GM19035 (cell line): Measurements from ENCODE around the gene EPG5.

Source experiments
- ATAC-seq: cut with Tn5 transposase; IDR thresholded peaks from one replicate; pipeline ENCODE4 v1.9.1; 2021; ENCODE audit not compliant: unreplicated experiment

Gene EPG5

DNA sequence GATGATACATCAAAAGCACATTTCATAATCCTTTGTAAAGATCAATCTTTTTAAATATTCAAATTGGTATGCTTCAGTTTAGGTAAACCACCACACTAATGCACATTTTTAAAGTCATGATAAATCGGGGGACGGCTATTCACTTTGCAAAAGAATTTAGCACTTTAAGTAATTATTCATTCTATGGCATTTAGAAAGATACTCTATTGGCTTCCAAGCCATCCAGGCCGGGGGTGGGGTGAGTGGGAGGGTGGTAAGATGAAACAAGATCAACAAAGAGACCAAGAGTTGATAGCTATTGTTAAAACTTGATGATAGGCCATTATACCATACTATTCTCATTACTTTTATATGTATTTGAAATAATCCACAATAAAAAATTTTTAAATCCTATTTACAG is 41.0 kb downstream of the EPG5 start:
- ATAC-seq = no peak

DNA sequence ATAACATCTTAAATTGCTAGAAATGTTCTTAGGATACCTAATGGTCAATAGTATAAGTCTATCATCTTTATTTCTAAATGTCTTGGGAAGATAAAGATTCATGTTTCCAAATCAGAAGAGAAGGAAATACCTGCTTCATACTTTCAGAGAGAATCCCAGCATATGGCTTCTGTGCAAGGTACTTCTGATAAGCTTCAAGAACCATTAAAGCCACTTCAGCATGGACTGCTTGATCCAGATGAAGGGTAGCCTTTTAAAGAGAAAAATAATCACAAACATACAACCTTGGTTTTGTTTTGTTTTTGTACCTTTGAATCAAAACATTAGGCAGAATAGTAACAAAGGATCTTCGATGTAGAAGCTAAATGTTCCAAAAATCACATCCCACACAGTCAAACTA is 44.0 kb downstream of the EPG5 start:
- no peak for ATAC-seq

DNA sequence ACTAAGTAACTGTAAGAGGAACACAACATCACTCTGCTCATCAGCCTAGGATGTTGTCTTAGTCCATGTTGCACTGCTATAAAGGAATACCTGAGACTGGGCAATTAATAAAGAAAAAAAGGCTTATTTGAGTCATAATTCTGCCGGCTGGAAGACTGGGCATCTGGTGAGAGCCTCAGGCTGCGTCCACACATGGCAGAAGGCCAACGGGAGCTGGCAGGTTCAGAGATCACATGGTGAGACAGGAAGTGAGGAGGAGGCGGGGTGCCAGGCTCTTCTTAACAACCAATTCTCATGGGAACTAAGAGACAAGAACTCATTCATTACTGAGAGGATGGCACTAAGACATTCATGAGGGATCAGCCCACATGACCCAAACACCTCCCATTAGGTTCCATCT is 46.8 kb downstream of the EPG5 start:
- ATAC-seq = no peak

DNA sequence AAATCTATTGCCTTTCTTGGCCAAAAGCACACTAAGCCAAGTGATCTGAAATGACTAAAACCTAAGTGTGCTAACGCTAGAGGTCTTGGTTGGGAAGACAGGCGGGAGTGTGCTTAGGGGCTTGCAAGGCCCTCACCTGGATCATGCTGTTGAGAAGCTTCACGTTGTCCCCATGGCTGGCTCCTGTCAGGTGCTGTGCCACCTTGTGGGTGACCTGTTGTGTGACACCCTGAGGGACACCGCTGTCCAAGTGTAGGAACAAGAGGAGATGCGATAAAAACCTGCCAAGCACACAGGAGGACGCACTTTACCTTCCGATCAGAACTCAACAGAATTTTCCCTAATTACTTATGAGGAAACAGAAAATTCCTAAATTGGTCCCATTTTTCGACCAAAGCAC is 50.8 kb downstream of the EPG5 start:
- ATAC-seq = no peak

DNA sequence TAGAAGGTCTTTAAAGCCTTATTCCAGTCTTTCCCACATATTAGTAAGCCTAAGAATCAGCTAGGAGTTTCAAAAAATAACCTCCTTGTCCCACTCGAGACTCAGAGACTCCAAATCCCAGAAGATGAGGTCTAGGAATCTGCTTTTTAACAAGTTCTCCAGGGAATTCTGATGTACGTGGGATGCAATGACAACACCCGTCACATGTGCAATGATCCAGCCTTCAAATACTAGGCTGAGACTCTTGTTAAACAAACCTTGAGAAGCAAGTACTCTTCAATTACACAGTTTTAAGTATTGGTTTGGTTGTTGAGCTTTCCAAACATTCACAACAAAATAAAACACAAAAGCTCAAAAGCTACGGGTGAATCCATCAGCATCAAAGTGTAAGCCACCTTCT is 53.9 kb downstream of the EPG5 start:
- no peak for ATAC-seq

- peak; percentile 64 for ATAC-seq
Measured at GRCh38 chr18:45910405-45911023, 56.6 kb downstream of the EPG5 start.

GRCh38 chr18:45901654-45902210 is 65.4 kb downstream of the EPG5 start:
- ATAC-seq = no peak

GRCh38 chr18:45900623-45901022 is 66.5 kb downstream of the EPG5 start:
- ATAC-seq = no peak

DNA sequence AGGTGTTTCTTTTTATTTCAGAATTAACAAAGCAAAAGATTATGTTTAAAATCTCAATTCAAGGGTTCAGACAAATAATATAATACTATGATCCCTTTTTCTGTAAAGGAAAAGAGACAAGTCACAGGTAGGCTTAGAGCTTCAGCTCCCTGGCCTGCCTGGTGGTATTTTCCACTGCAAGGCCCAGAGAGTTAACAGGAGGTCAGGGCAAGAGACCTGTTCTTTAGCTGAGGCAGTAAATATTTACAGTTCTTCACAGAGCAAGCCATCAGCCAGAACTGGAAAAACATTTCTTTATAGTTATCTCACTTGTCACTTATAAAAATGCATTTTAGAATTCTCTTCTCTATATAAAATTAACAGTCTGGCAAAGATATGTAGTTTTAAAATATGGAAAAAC is 70.1 kb downstream of the EPG5 start:
- ATAC-seq = no peak

DNA sequence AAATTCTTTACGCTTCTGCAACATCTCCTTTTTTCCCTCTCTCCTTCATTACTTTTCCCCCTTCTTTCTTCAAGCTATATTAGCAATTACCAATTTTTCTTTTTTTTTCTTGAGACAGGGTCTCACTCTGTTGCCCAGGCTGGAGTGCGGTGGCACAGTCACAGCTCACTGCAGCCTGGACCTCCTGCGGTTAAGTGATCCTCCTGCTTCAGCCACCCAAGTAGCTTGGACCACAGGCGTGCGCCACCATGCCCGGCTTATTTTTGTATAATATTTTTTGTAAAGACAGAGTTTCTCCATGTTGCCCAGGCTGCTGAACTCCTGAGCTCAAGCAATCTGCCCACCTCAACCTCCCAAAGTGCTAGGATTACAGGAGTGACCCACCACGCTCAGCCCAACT is 70.7 kb downstream of the EPG5 start:
- ATAC-seq = no peak

DNA sequence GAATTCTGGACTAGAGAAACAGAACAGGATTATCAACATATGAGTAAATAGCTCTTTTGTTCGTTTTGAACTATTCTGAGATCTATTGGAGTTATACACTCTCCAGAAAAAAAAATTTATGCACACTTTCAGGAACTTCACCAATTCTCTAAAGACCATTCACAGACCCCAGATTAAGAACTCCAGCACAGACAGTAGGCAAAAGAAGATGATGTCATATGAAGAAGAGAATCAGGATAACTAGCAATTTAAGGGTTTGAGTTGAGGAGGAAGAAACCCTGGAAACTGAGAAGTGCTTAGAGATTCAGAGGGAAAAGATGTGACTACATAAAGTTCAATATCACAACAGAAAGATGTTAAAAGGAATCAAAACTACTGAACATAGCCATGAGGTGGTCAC is 71.8 kb downstream of the EPG5 start:
- no peak for ATAC-seq

- ATAC-seq = no peak
Measured at GRCh38 chr18:45894818-45895217, 72.3 kb downstream of the EPG5 start.

GRCh38 chr18:45891806-45892205 is 75.3 kb downstream of the EPG5 start:
- ATAC-seq = no peak

DNA sequence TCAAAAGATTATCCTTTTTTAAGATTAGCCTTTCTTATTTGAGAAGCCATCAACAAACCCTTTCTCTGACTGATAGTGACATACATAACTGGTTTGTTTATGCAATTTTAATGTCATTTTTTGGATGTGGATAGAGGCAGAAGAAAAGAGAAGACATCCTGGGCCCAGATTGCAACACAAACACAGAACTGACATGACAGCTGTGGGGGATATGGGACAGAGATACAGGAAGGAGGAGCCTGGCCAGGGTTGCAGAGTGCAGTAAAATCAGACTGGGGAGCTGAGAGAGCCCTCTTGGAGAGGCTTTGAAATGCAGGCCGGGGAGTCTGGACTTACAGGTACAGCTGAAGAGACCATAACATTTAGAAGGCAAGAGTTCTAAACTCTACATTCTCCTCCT is 76.5 kb downstream of the EPG5 start:
- no peak for ATAC-seq

DNA sequence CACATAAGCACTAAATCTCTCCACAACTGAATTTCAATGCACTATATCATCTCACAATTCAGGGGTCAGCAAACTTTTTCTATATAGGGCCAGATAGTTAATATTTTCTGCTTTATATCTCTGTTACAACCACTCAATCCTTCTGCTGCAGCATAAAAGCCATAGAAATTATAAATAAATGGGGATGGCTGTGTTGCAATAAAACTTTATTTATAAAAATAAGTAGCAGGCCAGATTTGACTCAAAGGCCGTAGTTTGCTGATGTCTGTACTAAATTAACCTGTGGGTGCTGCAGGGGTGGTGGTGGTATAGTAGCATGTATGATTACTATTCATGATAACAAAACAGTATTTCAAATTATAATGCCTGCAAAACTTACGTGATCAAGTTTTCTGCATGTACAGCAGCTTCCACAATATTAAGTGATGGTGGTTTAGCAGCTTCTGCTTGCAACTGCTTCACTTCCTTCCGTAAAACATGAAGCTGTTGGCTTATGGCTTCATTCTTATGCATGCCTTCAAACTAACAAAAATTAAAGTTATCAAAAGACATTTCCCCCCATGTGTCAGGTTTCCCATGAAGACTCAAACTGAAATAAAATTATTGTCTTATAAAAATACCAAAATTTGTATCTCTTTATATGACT is 77.6 kb downstream of the EPG5 start:
- ATAC-seq = no peak

GRCh38 chr18:45887585-45887984 is 79.5 kb downstream of the EPG5 start:
- no peak for ATAC-seq

DNA sequence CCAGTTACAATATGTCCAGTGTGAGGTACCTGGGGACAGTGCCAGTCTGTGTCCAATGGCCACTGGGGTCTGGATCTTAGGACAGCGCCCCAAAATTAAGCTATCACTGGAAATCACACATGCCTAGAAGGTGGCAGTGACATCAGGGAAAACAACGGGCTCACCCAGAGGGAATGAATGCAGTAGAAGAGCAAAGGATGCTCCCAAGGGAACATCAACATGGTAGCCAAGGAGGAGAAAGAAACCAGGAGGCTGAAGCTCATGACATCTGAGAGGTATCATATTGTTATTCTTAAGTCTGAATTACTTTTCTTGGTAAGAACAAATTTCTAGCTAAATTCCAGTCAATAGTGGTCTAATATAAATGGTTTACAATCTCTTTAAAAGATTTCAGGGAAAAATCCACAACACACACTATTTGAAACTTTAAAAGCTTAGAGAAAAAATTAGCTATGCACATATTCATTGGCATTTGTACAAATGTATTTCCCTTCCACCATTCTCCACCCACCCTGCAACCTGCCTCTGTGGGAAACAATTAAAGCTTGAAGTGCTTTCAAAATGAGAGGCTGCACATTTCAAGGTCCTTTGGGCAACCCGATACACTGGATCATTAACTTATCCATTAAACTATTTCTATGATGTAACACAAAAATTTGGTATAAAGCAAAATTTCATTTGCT is 86.1 kb downstream of the EPG5 start:
- ATAC-seq = no peak

- ATAC-seq = peak; percentile 78
Measured at GRCh38 chr18:45879681-45880655, 87.2 kb downstream of the EPG5 start.

DNA sequence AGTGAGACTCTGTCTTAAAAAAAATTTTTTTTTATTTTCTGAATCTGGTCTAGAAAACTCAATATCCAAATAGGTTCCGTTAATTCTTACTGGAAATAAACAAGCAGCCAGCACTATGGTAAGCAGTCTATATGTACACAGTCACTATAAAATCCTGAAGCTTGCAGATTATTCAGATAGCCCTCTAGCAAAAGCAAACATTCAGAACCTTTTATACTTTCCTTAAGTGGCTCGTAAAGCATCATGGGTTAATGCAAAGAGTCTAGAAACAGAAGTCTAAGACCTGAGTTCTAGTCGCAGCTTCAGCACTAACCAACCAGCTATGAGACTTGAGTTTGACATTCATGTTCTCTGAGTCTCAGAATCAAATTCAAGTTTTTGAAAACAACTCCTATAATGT is 89.7 kb downstream of the EPG5 start:
- ATAC-seq = no peak

- no peak for ATAC-seq
Measured at GRCh38 chr18:45876161-45876560, 91.0 kb downstream of the EPG5 start.
